Fibroblast of lung (primary cell): ENCODE results near the gene DMGDH. TPM values are rescaled to one million over a fixed set of nuclear protein-coding genes. Genes with fewer than 3 reads are reported as not detected.

Experiments used
- DNase-seq, 2 donors: peaks; one replicate each; pipeline versions ENCODE4 v3.0.0 to v3.0.0-alpha.2; 2010; ENCODE audit warnings: low read depth in 2 of 2
- H2AFZ ChIP-seq: 2 replicates; pipeline ENCODE4 v1.5.1; 2012; ENCODE audit warnings: low read length, control low read depth, inconsistent platforms
- H3K27ac ChIP-seq: 2 replicates; pipeline ENCODE4 v1.5.1; 2011; ENCODE audit warnings: low read length, control low read depth; ENCODE audit not compliant: insufficient read depth
- H3K27me3 ChIP-seq: 2 replicates; pipeline ENCODE4 v1.5.1; 2011; ENCODE audit warnings: mild to moderate bottlenecking, low read length; ENCODE audit not compliant: control insufficient read depth, insufficient read depth
- H3K36me3 ChIP-seq: 2 replicates; pipeline ENCODE4 v1.5.1; 2011; ENCODE audit warnings: low read length; ENCODE audit not compliant: control insufficient read depth, insufficient read depth
- H3K4me1 ChIP-seq: 2 replicates; pipeline ENCODE4 v1.5.1; 2011; ENCODE audit warnings: low read length; ENCODE audit not compliant: control insufficient read depth, insufficient read depth; ENCODE audit errors: extremely low read depth
- H3K4me2 ChIP-seq: 2 replicates; pipeline ENCODE4 v1.5.1; 2011; ENCODE audit warnings: low read length, control low read depth; ENCODE audit not compliant: insufficient read depth; ENCODE audit errors: extremely low read depth
- H3K4me3 ChIP-seq, 4 experiments: fragments of 200-600 bp in 1 of 4; sonication (generic) in 1 of 4; replicated peaks in 1 of 4; 2 replicates each; pipeline ENCODE4 v1.5.1; 2011 to 2016; ENCODE audit warnings: low read length in 4 of 4, low read depth in 3 of 4, mild to moderate bottlenecking in 3 of 4, control low read depth in 2 of 4, inconsistent platforms in 1 of 4, mixed read lengths in 1 of 4; ENCODE audit not compliant: insufficient read depth in 1 of 4; ENCODE audit errors: control extremely low read depth in 1 of 4
- H3K79me2 ChIP-seq: 2 replicates; pipeline ENCODE4 v1.5.1; 2012; ENCODE audit warnings: mild to moderate bottlenecking, low read length, inconsistent platforms; ENCODE audit not compliant: control insufficient read depth, insufficient read depth
- H3K9ac ChIP-seq: 2 replicates; pipeline ENCODE4 v1.5.1; 2011; ENCODE audit warnings: mild to moderate bottlenecking, low read length, control low read depth; ENCODE audit not compliant: insufficient read depth
- H3K9me3 ChIP-seq: 2 replicates; pipeline ENCODE4 v1.5.1; 2012; ENCODE audit warnings: low read depth, low read length; ENCODE audit not compliant: control insufficient read depth, insufficient read depth
- H4K20me1 ChIP-seq: 2 replicates; pipeline ENCODE4 v1.5.1; 2011; ENCODE audit warnings: low read length; ENCODE audit not compliant: control insufficient read depth, insufficient read depth; ENCODE audit errors: extremely low read depth
- EZH2 ChIP-seq: IDR thresholded peaks from 2 replicates; pipeline ENCODE4 v1.5.1; 2012; ENCODE audit warnings: low read length, control low read depth, mild to moderate bottlenecking; ENCODE audit errors: missing control alignments
- polyA plus RNA-seq, 2 donors: library from polyadenylated mRNA; depleted of rRNA in 1 of 2; stranded (reverse) in 1 of 2; unstranded in 1 of 2; fragments of >200 nt; gene quantifications; 2 replicates each; pipeline ENCODE4 v1.2.1, GENCODE V29; 2011 to 2012; ENCODE audit warnings: missing spikeins in 1 of 2
- total RNA-seq: library from RNA; depleted of rRNA; stranded (reverse); fragments of >200 nt; gene quantifications from 2 replicates; pipeline ENCODE4 v1.2.1, GENCODE V29; 2014
- TF ChIP-seq, protein P1 (sequence below), 2 donors: IDR thresholded peaks in 1 of 2; conservative IDR thresholded peaks in 1 of 2; 1 replicate in 1 of 2; 2 replicates in 1 of 2; pipeline ENCODE4 v1.5.1; 2011 to 2012; ENCODE audit warnings: low read length in 2 of 2, control low read depth in 1 of 2, inconsistent platforms in 1 of 2, low read depth in 1 of 2, mild to moderate bottlenecking in 1 of 2

DMGDH gene
- total and polyA plus RNA-seq, 2 donors (not counting 1 experiment from before 2014, with no cell fraction given): 0.89 to 7.9 TPM

DNA sequence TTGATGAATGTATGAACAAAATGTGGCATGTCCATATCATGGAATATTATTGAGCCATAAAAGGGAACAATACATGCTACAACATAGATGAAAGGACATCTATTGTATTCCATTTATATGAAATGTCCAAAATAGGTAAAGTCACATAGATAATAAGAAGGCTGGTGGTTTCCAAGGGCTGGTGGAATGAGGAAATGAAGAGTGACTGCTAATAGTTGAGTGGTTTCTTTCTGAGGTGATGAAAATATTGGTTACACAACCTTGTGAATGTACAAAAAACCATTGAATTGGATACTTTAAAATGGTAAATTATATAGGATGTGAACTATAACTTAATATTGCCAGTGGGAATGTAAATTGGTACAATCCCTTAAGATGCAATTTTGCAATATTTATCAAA is 89.6 kb downstream of the DMGDH start:
- no peak overlapping the region for H3K4me2 ChIP-seq
- no peaks in the 10 kb centered on the region for H4K20me1 ChIP-seq
- no peaks in the 10 kb centered on the region for H3K36me3 ChIP-seq
- H3K27ac ChIP-seq: no peak overlapping the region
- peaks cover 1% of the 10 kb centered on the region for H3K79me2 ChIP-seq
- no peaks in the 10 kb centered on the region for H3K27me3 ChIP-seq
- no peak overlapping the region for H3K4me3 ChIP-seq
- H2AFZ ChIP-seq: no peak overlapping the region
- H3K4me1 ChIP-seq: peaks cover 3% of the 10 kb centered on the region
- no peak for DNase-seq
- H3K9me3 ChIP-seq: no peaks in the 10 kb centered on the region
- TF ChIP-seq, protein P1, sequence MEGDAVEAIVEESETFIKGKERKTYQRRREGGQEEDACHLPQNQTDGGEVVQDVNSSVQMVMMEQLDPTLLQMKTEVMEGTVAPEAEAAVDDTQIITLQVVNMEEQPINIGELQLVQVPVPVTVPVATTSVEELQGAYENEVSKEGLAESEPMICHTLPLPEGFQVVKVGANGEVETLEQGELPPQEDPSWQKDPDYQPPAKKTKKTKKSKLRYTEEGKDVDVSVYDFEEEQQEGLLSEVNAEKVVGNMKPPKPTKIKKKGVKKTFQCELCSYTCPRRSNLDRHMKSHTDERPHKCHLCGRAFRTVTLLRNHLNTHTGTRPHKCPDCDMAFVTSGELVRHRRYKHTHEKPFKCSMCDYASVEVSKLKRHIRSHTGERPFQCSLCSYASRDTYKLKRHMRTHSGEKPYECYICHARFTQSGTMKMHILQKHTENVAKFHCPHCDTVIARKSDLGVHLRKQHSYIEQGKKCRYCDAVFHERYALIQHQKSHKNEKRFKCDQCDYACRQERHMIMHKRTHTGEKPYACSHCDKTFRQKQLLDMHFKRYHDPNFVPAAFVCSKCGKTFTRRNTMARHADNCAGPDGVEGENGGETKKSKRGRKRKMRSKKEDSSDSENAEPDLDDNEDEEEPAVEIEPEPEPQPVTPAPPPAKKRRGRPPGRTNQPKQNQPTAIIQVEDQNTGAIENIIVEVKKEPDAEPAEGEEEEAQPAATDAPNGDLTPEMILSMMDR (conservative IDR thresholded peaks at IDR 0.05 in 1 of 2, IDR thresholded peaks at IDR 0.05 in 1 of 2; ENCODE audit: low read depth in 1 of 2, low read length in 2 of 2): no peak
- TF ChIP-seq EZH2: no peak
- no peak overlapping the region for H3K9ac ChIP-seq

DNA sequence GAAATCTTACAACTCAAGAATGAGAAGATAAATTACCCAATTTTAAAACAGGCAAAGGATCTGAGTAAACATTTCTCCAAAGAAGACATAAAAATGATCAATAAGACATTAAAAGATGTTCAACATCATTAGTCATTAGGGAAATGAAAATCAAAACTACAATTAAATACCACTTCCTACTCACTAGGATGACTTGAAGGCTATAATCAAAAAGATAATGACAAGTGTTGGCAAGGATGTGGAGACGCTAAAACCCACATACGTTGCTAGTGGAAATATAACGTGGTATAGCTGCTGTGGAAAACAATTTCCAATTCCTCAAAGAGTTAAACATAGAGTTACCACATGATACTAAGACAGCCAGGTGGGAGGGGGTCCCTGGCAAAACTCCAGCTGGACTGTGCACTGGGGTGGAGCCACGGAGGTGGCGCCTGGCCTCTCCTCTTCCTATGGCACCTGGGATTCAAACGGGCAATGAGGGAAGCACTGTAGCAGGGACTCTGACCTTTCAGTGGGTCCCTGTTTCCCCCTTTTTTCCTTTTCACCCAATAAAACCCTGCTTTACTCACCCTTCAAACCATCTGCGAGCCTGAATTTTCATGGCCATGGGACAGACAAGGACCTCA is 90.2 kb downstream of the DMGDH start:
- H3K27me3 ChIP-seq: no peaks in the 10 kb centered on the region
- no peaks in the 10 kb centered on the region for H3K9me3 ChIP-seq
- H3K4me2 ChIP-seq: no peak overlapping the region
- H3K36me3 ChIP-seq: no peaks in the 10 kb centered on the region
- DNase-seq: no peak
- H4K20me1 ChIP-seq: no peaks in the 10 kb centered on the region
- no peak for TF ChIP-seq EZH2
- TF ChIP-seq, protein P1 (conservative IDR thresholded peaks at IDR 0.05 in 1 of 2, IDR thresholded peaks at IDR 0.05 in 1 of 2; ENCODE audit: low read depth in 1 of 2, low read length in 2 of 2): no peak
- H3K9ac ChIP-seq: no peak overlapping the region
- no peak overlapping the region for H2AFZ ChIP-seq
- peaks cover 1% of the 10 kb centered on the region for H3K79me2 ChIP-seq
- no peak overlapping the region for H3K27ac ChIP-seq
- no peak overlapping the region for H3K4me3 ChIP-seq
- H3K4me1 ChIP-seq: peaks cover 3% of the 10 kb centered on the region

DNA sequence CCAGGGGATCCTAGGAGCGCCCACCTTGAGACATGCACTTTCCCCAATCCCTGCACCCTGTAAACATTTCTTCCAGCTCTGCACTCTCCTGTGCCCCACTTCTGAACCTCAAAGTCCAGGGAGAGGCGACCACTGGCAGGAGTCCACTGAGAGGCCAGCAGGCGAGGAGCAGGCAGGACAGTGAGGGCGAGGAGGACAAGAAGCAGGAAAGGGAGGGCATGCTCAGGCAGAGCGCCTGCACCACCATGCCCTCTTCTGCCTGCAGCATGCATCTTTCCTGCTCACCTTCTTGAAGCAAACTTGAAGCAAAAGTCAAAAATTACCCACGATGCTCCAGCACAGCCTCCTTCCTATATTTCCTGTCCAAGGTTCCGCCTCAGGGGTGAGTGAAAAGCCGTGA is 94.4 kb downstream of the DMGDH start:
- Histone ChIP-seq H3K9me3 (no peaks in the 10 kb centered on the region), H3K4me2 (no peak overlapping the region), H3K27ac (no peak overlapping the region), H2AFZ (no peak overlapping the region), H3K9ac (no peak overlapping the region), H3K36me3 (no peaks in the 10 kb centered on the region), H3K4me3 (no peak overlapping the region), H4K20me1 (no peaks in the 10 kb centered on the region), H3K79me2 (no peaks in the 10 kb centered on the region), H3K4me1 (peaks cover 4% of the 10 kb centered on the region), H3K27me3 (no peaks in the 10 kb centered on the region)
- DNase-seq: no peak
- TF ChIP-seq EZH2: no peak
- TF ChIP-seq, protein P1 (conservative IDR thresholded peaks at IDR 0.05 in 1 of 2, IDR thresholded peaks at IDR 0.05 in 1 of 2; ENCODE audit: low read depth in 1 of 2, low read length in 2 of 2): no peak
